GM12891 (cell line): ENCODE results near the gene CORO1C.
"Not testable (repeated sequence)": the region's sequence is repeated elsewhere in the genome, so short reads cannot be mapped to it uniquely, and the experiment has no call there.

Experiments
- POLR2A ChIP-seq: IDR thresholded peaks from 2 replicates; pipeline ENCODE4 v1.6.1; 2011; ENCODE audit warnings: low read depth, low read length, control low read depth
- POLR2AphosphoS5 ChIP-seq: IDR thresholded peaks from 2 replicates; pipeline ENCODE4 v1.6.1; 2011; ENCODE audit warnings: low read depth, low read length, control low read depth
- SPI1 ChIP-seq: IDR thresholded peaks from 2 replicates; pipeline ENCODE4 v1.6.1; 2011; ENCODE audit warnings: low read depth, low read length, control low read depth

DNA sequence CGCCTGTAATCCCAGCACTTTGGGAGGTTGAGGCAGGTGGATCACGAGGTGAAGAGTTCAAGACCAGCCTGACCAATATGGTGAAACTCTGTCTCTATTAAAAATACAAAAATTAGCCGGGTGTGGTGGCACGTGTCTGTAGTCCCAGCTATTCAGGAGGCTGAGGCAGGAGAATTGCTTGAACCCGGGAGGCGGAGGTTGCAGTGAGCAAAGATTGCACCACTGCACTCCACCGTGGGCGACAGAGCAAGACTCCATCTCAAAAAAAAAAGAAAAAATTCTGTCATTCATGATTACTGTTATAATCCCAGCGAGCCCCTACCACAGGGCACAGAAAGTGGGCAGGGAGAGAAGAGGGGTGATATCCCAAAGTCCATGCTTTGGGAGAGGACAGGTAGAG lies 40.5 kb upstream of the CORO1C start:
- not testable (repeated sequence) for TF ChIP-seq POLR2A, POLR2AphosphoS5, SPI1
